ENCODE measurements around the gene ZNF662. TPM values are rescaled to one million over a fixed set of nuclear protein-coding genes. Genes with fewer than 3 reads are reported as not detected.
A peak's percentile ranks its signal among the peaks of the same experiment; 100 is the strongest.

The ZNF662 gene
- total RNA-seq, 1 donor from 2014 or later, result 11.0 TPM

DNA sequence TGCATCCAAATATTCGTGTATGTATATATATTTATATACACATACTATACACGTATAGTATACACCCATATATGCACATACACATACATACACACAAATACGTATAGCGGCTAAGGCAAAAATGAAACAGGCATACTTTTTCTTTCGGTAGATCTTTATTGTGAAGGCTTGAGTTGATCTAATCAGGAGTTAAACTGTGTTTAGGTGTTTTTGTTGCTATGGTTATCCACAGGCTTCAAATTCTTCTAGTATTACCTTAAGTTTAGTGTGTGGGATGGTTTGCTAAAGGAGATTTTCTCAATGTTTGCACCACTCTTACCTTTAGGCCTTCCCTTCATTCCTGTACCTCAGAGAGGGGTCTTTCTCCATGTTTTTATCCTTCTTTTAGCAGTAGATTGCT is 28.2 kb downstream of the ZNF662 start:
- Histone ChIP-seq H3K27me3 (ENCODE audit: control insufficient read depth in 3 of 3, insufficient read depth in 3 of 3, low read length in 3 of 3) (peaks cover 0 to 4% (median 0%) of the 10 kb centered on the region in 3 donors), H3K9ac (ENCODE audit: low read depth in 1 of 3, low read length in 3 of 3) (no peak overlapping the region), H3K27ac (ENCODE audit: low read depth, low read length) (no peak overlapping the region), H3K4me1 (ENCODE audit: control insufficient read depth in 3 of 3, insufficient read depth in 3 of 3, low read length in 3 of 3) (no peaks in the 10 kb centered on the region), H3K36me3 (ENCODE audit: control insufficient read depth in 3 of 3, insufficient read depth in 3 of 3, low read length in 3 of 3) (no peaks in the 10 kb centered on the region), H3K4me3 (ENCODE audit: low read length in 3 of 3) (no peak overlapping the region), H3K9me3 (ENCODE audit: control insufficient read depth in 3 of 3, low read length in 3 of 3) (no peaks in the 10 kb centered on the region)

DNA sequence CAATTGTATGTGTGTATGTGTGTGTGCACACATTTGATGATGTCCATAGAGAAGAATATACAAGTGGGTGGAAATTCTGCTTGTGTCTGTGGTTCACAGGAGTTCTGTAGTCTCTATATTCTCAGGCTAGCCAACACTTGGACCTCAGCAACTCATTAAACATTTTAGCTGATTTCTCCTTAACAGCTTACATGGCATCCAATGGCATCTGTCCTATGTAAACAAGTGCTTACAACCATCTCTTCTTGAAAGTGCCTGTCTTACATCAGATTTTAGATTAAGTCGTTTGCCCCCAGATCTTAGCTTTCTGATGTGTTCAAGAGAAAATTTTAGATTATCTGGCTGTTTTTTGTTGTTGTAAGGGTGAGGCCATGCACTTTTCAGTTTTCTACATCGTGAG is 29.0 kb downstream of the ZNF662 start:
- Histone ChIP-seq H3K9me3 (ENCODE audit: control insufficient read depth in 3 of 3, low read length in 3 of 3) (no peaks in the 10 kb centered on the region), H3K4me1 (ENCODE audit: control insufficient read depth in 3 of 3, insufficient read depth in 3 of 3, low read length in 3 of 3) (no peaks in the 10 kb centered on the region), H3K4me3 (ENCODE audit: low read length in 3 of 3) (no peak overlapping the region), H3K9ac (ENCODE audit: low read depth in 1 of 3, low read length in 3 of 3) (no peak overlapping the region), H3K27me3 (ENCODE audit: control insufficient read depth in 3 of 3, insufficient read depth in 3 of 3, low read length in 3 of 3) (peaks cover 0 to 4% (median 0%) of the 10 kb centered on the region in 3 donors), H3K36me3 (ENCODE audit: control insufficient read depth in 3 of 3, insufficient read depth in 3 of 3, low read length in 3 of 3) (no peaks in the 10 kb centered on the region), H3K27ac (ENCODE audit: low read depth, low read length) (no peak overlapping the region)

DNA sequence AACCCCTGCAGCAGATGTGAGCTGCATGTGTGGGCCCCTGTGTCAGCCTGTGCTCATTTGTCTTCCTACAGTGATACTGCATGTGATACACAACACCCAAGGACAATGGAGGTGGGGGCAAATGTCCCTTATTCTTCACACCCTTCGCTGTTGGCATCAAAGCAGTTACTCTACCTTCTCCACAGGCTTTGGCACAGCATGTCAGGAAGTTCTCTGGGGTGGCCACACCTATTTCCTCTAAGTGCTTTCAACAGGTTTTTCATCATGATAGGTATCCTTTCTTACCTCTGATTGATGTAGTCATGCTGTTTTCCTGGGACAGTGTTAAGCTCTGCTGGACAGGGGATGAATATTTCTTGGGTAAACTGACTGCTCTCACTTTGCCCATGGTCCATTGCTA is 29.5 kb downstream of the ZNF662 start:
- H3K4me3 ChIP-seq (ENCODE audit: low read length in 3 of 3), result no peak overlapping the region
- H3K9ac ChIP-seq (ENCODE audit: low read depth in 1 of 3, low read length in 3 of 3), result no peak overlapping the region
- H3K27me3 ChIP-seq (ENCODE audit: control insufficient read depth in 3 of 3, insufficient read depth in 3 of 3, low read length in 3 of 3), result peaks cover 0 to 4% (median 0%) of the 10 kb centered on the region in 3 donors
- H3K4me1 ChIP-seq (ENCODE audit: control insufficient read depth in 3 of 3, insufficient read depth in 3 of 3, low read length in 3 of 3), result no peaks in the 10 kb centered on the region
- H3K36me3 ChIP-seq (ENCODE audit: control insufficient read depth in 3 of 3, insufficient read depth in 3 of 3, low read length in 3 of 3), result no peaks in the 10 kb centered on the region
- H3K9me3 ChIP-seq (ENCODE audit: control insufficient read depth in 3 of 3, low read length in 3 of 3), result no peaks in the 10 kb centered on the region
- no peak overlapping the region for H3K27ac ChIP-seq (ENCODE audit: low read depth, low read length)

DNA sequence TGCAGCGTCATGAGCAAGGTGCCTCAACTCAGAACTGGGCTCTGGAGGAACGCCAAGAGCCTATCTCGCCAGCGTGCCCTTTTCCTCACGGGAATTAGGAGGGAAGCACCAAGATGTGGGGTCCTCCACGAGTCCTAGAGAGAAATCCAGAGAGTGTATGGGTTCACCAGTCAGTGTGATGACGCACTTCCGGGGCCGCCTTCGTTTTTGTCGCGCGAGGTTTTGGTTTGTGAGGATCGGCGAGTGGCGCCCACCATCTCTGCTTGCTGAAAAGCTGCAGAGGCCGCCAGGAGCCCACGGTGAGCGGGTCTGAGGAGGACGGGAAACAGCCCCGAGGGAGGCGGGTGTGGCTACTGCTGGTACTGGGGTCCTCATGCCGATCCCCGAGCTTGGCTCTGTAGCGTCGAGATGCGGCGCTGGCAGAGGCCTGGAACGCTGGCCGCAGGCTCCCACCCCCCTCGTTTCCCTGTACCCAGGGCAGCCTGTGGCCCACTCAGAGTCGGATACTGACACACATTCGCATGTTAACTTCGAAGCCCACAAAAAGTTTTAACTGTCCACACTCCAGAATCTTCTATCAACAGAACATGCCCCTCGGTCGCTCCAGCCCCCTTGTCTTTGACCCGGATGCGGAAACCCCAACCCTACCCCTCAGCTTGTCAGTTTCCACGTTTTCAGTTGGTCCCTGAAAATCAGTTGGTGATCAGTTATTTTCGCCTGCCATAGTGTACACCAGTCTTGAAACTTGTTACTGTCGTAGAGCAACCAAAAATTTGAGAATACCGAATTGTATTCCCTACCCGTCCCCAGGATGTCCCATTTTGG is 30.4 kb downstream of the ZNF662 start:
- Histone ChIP-seq H3K36me3 (ENCODE audit: control insufficient read depth in 3 of 3, insufficient read depth in 3 of 3, low read length in 3 of 3) (peaks cover 0 to 2% (median 0%) of the 10 kb centered on the region in 3 donors), H3K9me3 (ENCODE audit: control insufficient read depth in 3 of 3, low read length in 3 of 3) (no peaks in the 10 kb centered on the region), H3K4me3 (ENCODE audit: low read length in 3 of 3) (peak overlapping the region; percentile 53 to 59 (median 54)), H3K9ac (ENCODE audit: low read depth in 1 of 3, low read length in 3 of 3) (peak overlapping the region in 1 of 3 donors; percentile 17), H3K27me3 (ENCODE audit: control insufficient read depth in 3 of 3, insufficient read depth in 3 of 3, low read length in 3 of 3) (peaks cover 0 to 4% (median 0%) of the 10 kb centered on the region in 3 donors), H3K27ac (ENCODE audit: low read depth, low read length) (no peak overlapping the region), H3K4me1 (ENCODE audit: control insufficient read depth in 3 of 3, insufficient read depth in 3 of 3, low read length in 3 of 3) (no peaks in the 10 kb centered on the region)

DNA sequence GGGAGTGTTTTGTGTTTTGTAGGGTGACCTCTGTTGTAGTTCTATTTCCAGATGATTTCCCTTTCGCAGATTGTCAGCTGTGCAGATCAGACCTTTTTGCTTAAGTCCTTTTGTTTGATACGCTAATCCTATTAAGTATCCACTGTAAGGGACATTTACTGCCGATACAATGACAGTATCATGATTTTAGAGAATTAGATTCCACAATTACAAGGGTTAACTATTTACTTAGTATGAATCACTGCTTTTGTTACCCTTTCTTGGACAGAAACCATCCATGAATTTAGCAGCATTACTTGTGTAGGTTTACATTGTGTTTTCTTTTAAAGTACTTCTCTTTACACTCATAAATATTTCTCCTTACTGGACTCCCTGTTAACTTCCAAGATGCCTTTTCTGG is 31.4 kb downstream of the ZNF662 start:
- Histone ChIP-seq H3K27me3 (ENCODE audit: control insufficient read depth in 3 of 3, insufficient read depth in 3 of 3, low read length in 3 of 3) (peaks cover 0 to 4% (median 0%) of the 10 kb centered on the region in 3 donors), H3K36me3 (ENCODE audit: control insufficient read depth in 3 of 3, insufficient read depth in 3 of 3, low read length in 3 of 3) (peaks cover 0 to 8% (median 4%) of the 10 kb centered on the region in 3 donors), H3K4me1 (ENCODE audit: control insufficient read depth in 3 of 3, insufficient read depth in 3 of 3, low read length in 3 of 3) (no peaks in the 10 kb centered on the region), H3K27ac (ENCODE audit: low read depth, low read length) (no peak overlapping the region), H3K9ac (ENCODE audit: low read depth in 1 of 3, low read length in 3 of 3) (no peak overlapping the region), H3K4me3 (ENCODE audit: low read length in 3 of 3) (no peak overlapping the region), H3K9me3 (ENCODE audit: control insufficient read depth in 3 of 3, low read length in 3 of 3) (no peaks in the 10 kb centered on the region)

DNA sequence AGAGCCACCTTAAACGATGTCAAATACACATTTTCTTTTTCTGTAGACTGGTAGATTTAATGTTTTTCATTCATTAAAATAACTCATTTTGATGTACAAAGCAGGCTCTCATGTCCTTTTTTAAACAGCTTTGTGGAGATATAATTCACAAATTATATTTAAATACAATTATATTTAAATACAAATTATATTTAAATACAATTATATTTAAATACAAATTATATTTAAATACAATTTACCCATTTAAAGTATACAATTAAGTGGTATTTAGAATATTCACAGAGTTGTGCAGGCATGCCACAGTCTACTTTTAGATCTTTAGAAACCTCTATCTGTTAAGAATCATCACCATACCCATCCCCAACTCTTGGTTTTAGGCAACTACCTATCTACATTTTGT is 36.8 kb downstream of the ZNF662 start:
- Histone ChIP-seq H3K27me3 (ENCODE audit: control insufficient read depth in 3 of 3, insufficient read depth in 3 of 3, low read length in 3 of 3) (no peaks in the 10 kb centered on the region), H3K4me1 (ENCODE audit: control insufficient read depth in 3 of 3, insufficient read depth in 3 of 3, low read length in 3 of 3) (no peaks in the 10 kb centered on the region), H3K4me3 (ENCODE audit: low read length in 3 of 3) (no peak overlapping the region), H3K36me3 (ENCODE audit: control insufficient read depth in 3 of 3, insufficient read depth in 3 of 3, low read length in 3 of 3) (peaks cover 0 to 8% (median 4%) of the 10 kb centered on the region in 3 donors), H3K9ac (ENCODE audit: low read depth in 1 of 3, low read length in 3 of 3) (no peak overlapping the region), H3K9me3 (ENCODE audit: control insufficient read depth in 3 of 3, low read length in 3 of 3) (no peaks in the 10 kb centered on the region), H3K27ac (ENCODE audit: low read depth, low read length) (no peak overlapping the region)

DNA sequence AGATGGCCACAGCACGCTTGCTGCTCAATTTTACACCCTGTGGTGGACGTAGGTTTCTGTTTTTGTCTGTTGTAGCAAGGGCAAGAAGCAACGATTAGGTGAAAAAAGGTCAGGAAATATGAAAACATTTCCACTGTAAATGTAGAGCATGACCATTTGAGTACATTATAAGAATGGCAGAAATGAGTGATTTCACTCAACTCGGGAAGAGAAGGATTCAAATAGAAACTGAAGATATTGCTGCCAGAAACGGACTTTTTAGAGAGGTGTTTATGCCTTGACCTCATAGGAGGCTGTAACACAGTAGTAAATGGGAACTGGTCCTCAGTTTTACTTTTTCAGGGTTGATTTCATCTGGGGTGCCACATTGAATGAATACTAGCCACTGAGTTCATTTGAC is 40.1 kb downstream of the ZNF662 start:
- Histone ChIP-seq H3K9ac (ENCODE audit: low read depth in 1 of 3, low read length in 3 of 3) (no peak overlapping the region), H3K27ac (ENCODE audit: low read depth, low read length) (no peak overlapping the region), H3K27me3 (ENCODE audit: control insufficient read depth in 3 of 3, insufficient read depth in 3 of 3, low read length in 3 of 3) (no peaks in the 10 kb centered on the region), H3K4me1 (ENCODE audit: control insufficient read depth in 3 of 3, insufficient read depth in 3 of 3, low read length in 3 of 3) (no peaks in the 10 kb centered on the region), H3K4me3 (ENCODE audit: low read length in 3 of 3) (no peak overlapping the region), H3K36me3 (ENCODE audit: control insufficient read depth in 3 of 3, insufficient read depth in 3 of 3, low read length in 3 of 3) (peaks cover 0 to 6% (median 4%) of the 10 kb centered on the region in 3 donors), H3K9me3 (ENCODE audit: control insufficient read depth in 3 of 3, low read length in 3 of 3) (no peaks in the 10 kb centered on the region)

DNA sequence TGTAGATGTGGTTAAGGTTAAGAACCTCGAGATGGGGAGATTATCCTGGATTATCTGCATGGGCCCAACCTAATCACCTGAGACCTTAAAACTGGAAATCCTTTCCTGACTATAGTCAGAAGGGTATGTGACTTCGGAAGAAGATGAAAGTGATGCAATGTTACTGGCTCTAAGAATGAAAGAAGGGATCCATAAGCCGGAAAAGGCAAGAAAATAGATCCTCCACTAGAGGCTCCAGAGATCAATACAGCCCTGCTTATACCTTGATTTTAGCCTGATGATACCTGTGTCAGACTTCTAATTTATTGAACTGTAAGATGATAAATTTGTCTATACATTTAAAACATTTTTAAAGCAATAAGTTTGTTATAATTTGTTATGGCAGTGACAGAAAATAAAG is 51.6 kb downstream of the ZNF662 start:
- no peaks in the 10 kb centered on the region for H3K4me1 ChIP-seq (ENCODE audit: control insufficient read depth in 3 of 3, insufficient read depth in 3 of 3, low read length in 3 of 3)

DNA sequence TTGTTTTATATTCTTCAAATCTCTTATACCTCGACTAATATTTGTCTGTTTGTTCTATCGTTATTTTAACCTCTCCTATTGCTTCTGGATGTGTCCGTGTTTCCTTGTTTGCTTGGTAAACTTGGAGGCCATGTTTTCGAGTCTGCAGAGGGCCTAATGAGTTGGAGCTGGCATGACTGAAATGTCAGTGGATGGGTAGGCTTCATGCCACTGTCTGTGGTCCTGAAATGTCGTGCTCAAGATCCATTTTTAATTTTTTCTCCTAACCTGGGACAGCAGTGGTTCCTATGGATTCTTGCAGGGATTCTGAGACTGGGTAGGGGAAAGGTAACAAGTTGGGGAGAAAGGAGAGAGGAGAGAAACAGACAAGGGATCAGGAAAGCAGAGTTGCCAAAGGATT is 54.3 kb downstream of the ZNF662 start:
- no peak overlapping the region for H3K27ac ChIP-seq (ENCODE audit: low read depth, low read length)
- H3K27me3 ChIP-seq (ENCODE audit: control insufficient read depth in 3 of 3, insufficient read depth in 3 of 3, low read length in 3 of 3), result no peaks in the 10 kb centered on the region
- no peak overlapping the region for H3K4me3 ChIP-seq (ENCODE audit: low read length in 3 of 3)
- H3K36me3 ChIP-seq (ENCODE audit: control insufficient read depth in 3 of 3, insufficient read depth in 3 of 3, low read length in 3 of 3), result no peaks in the 10 kb centered on the region
- no peaks in the 10 kb centered on the region for H3K4me1 ChIP-seq (ENCODE audit: control insufficient read depth in 3 of 3, insufficient read depth in 3 of 3, low read length in 3 of 3)
- H3K9ac ChIP-seq (ENCODE audit: low read depth in 1 of 3, low read length in 3 of 3), result no peak overlapping the region
- no peaks in the 10 kb centered on the region for H3K9me3 ChIP-seq (ENCODE audit: control insufficient read depth in 3 of 3, low read length in 3 of 3)

More for the DNA sequence above, 51.6 kb downstream of the ZNF662 start:
- H3K9ac ChIP-seq (ENCODE audit: low read depth in 1 of 3, low read length in 3 of 3), result no peak overlapping the region
- no peak overlapping the region for H3K27ac ChIP-seq (ENCODE audit: low read depth, low read length)
- no peaks in the 10 kb centered on the region for H3K27me3 ChIP-seq (ENCODE audit: control insufficient read depth in 3 of 3, insufficient read depth in 3 of 3, low read length in 3 of 3)
- no peaks in the 10 kb centered on the region for H3K9me3 ChIP-seq (ENCODE audit: control insufficient read depth in 3 of 3, low read length in 3 of 3)
- no peak overlapping the region for H3K4me3 ChIP-seq (ENCODE audit: low read length in 3 of 3)
- H3K36me3 ChIP-seq (ENCODE audit: control insufficient read depth in 3 of 3, insufficient read depth in 3 of 3, low read length in 3 of 3), result no peaks in the 10 kb centered on the region

DNA sequence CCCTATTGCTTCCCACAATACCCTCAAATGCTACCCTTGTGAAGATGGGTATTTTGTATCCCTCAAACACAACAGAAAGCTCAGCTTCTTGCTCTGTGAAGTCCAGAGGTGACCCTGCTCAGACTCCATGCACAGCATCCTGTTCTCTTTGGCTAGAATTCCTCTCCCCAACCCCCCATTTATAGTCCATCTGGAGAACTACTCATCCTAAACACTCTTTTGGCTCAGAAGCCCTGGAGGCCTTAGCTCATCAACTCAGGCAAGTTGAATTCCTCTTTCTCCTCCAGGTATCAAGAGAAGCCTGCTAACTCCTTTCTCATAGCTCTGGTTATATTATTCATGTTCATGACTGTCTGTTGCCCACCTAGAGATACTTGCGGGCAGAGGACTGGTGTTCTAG is 54.8 kb downstream of the ZNF662 start:
- Histone ChIP-seq H3K9ac (ENCODE audit: low read depth in 1 of 3, low read length in 3 of 3) (no peak overlapping the region), H3K36me3 (ENCODE audit: control insufficient read depth in 3 of 3, insufficient read depth in 3 of 3, low read length in 3 of 3) (no peaks in the 10 kb centered on the region), H3K27me3 (ENCODE audit: control insufficient read depth in 3 of 3, insufficient read depth in 3 of 3, low read length in 3 of 3) (no peaks in the 10 kb centered on the region), H3K4me1 (ENCODE audit: control insufficient read depth in 3 of 3, insufficient read depth in 3 of 3, low read length in 3 of 3) (no peaks in the 10 kb centered on the region), H3K4me3 (ENCODE audit: low read length in 3 of 3) (no peak overlapping the region), H3K27ac (ENCODE audit: low read depth, low read length) (no peak overlapping the region), H3K9me3 (ENCODE audit: control insufficient read depth in 3 of 3, low read length in 3 of 3) (no peaks in the 10 kb centered on the region)
